Muscle of leg (tissue), 11 donors: ENCODE data around the gene SEMA5A. TPM values are rescaled to one million over a fixed set of nuclear protein-coding genes. Genes with fewer than 3 reads are reported as not detected.
A peak's percentile ranks its signal among the peaks of the same experiment; 100 is the strongest.

Experiments
- DNase-seq: peaks from one replicate; pipeline ENCODE4 v3.0.0; 2013
- H3K27ac ChIP-seq: one replicate; pipeline ENCODE4 v1.5.1; 2013; ENCODE audit warnings: mild to moderate bottlenecking, low read length, control low read depth
- H3K27me3 ChIP-seq: one replicate; pipeline ENCODE4 v1.6.1; 2013; ENCODE audit warnings: low read length; ENCODE audit not compliant: control insufficient read depth, insufficient read depth
- H3K36me3 ChIP-seq: one replicate; pipeline ENCODE4 v1.6.1; 2013; ENCODE audit warnings: low read length; ENCODE audit not compliant: control insufficient read depth, insufficient read depth
- H3K4me1 ChIP-seq: one replicate; pipeline ENCODE4 v1.6.1; 2013; ENCODE audit warnings: low read length; ENCODE audit not compliant: control insufficient read depth, insufficient read depth
- H3K4me3 ChIP-seq: one replicate; pipeline ENCODE4 v1.5.1; 2013; ENCODE audit warnings: low read length, control low read depth
- H3K9me3 ChIP-seq: replicated peaks from 2 replicates; pipeline ENCODE4 v1.6.1; 2013; ENCODE audit warnings: low read depth, low read length; ENCODE audit not compliant: control insufficient read depth
- WGBS: methylation state at CpG from one replicate; pipeline ENCODE4 v1.1.5; 2013; ENCODE audit warnings: missing lambda C conversion rate; ENCODE audit not compliant: insufficient coverage; 5-methylcytosine and 5-hydroxymethylcytosine counted together
- polyA plus RNA-seq, 8 donors: library from polyadenylated mRNA; unstranded; fragments of 120-200 nt; gene quantifications; one replicate each; pipeline versions ENCODE4 v1.2.1 to v1.2.3, GENCODE V29; 2013; ENCODE audit warnings: inconsistent platforms in 1 of 8, low replicate concordance in 1 of 8; ENCODE audit not compliant: insufficient read length in 8 of 8, insufficient read depth in 1 of 8
- total RNA-seq: library from RNA; stranded (reverse); fragments of 120-200 nt; gene quantifications from one replicate; pipeline ENCODE4 v1.2.4, GENCODE V29; 2013

The SEMA5A gene
- total and polyA plus RNA-seq, 9 donors = 25.1 to 53.5 (median 37.3) TPM

GRCh38 chr5:9519537-9519936, 26.3 kb downstream of the SEMA5A start:
- no peaks in the 10 kb centered on the region for H3K9me3 ChIP-seq
- peaks cover 20% of the 10 kb centered on the region for H3K4me1 ChIP-seq
- peaks cover 5% of the 10 kb centered on the region for H3K36me3 ChIP-seq
- H3K27me3 ChIP-seq = no peaks in the 10 kb centered on the region
- DNase-seq = peak; percentile 62
- 14% methylated on average over 1 of the region's 4 CpGs for WGBS
- H3K27ac ChIP-seq = peak overlapping the region; percentile 6
- no peak overlapping the region for H3K4me3 ChIP-seq

GRCh38 chr5:9516591-9516990, 29.3 kb downstream of the SEMA5A start:
- Histone ChIP-seq H3K27ac (no peak overlapping the region), H3K4me1 (peaks cover 25% of the 10 kb centered on the region)
- WGBS = 50% methylated on average over 1 of the region's 5 CpGs

GRCh38 chr5:9515436-9515835, 30.4 kb downstream of the SEMA5A start:
- peak; percentile 80 for DNase-seq
- no CpG with 5 or more reads among the region's 3 CpGs for WGBS

More at GRCh38 chr5:9516591-9516990, 29.3 kb downstream of the SEMA5A start:
- Histone ChIP-seq H3K27me3 (no peaks in the 10 kb centered on the region), H3K4me3 (no peak overlapping the region), H3K36me3 (peaks cover 5% of the 10 kb centered on the region), H3K9me3 (no peaks in the 10 kb centered on the region)
- DNase-seq = no peak

DNA sequence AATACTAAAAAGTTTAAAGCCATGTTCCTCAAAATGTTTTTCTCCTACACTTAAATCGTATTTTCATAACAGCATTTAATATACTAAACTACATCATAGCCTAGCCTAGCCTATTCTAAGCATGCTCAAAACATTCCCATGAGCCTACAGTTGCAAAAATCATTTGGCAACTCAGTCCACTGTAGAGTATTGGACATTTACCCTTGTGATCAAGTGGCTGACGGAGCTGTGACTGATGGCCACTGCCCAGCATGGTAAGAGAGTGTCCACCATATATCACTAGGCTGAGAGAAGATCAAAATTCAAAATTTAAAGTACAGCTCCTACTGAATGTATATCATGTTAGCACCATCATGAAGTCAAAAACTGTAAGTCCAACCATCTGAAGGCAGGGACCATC, 30.9 kb downstream of the SEMA5A start:
- Histone ChIP-seq H3K27ac (peak overlapping the region; percentile 72), H3K4me3 (no peak overlapping the region), H3K36me3 (peaks cover 5% of the 10 kb centered on the region), H3K4me1 (peaks cover 22% of the 10 kb centered on the region), H3K27me3 (no peaks in the 10 kb centered on the region), H3K9me3 (no peaks in the 10 kb centered on the region)
- peak; percentile 44 for DNase-seq
- WGBS = 60% methylated on average over 1 of the region's 2 CpGs

More at GRCh38 chr5:9515436-9515835, 30.4 kb downstream of the SEMA5A start:
- Histone ChIP-seq H3K27ac (peak overlapping the region; percentile 72), H3K4me1 (peaks cover 25% of the 10 kb centered on the region), H3K36me3 (peaks cover 5% of the 10 kb centered on the region), H3K9me3 (no peaks in the 10 kb centered on the region), H3K27me3 (no peaks in the 10 kb centered on the region), H3K4me3 (no peak overlapping the region)

- Histone ChIP-seq H3K36me3 (peaks cover 5% of the 10 kb centered on the region), H3K9me3 (no peaks in the 10 kb centered on the region), H3K27ac (peak overlapping the region; percentile 2), H3K4me1 (peaks cover 20% of the 10 kb centered on the region), H3K27me3 (no peaks in the 10 kb centered on the region), H3K4me3 (no peak overlapping the region)
- 18% methylated on average over 3 of the region's 4 CpGs for WGBS
- peak; percentile 54 for DNase-seq
These were observed 32.0 kb downstream of the SEMA5A start for GRCh38 chr5:9513827-9514226.

GRCh38 chr5:9512457-9512856, 33.4 kb downstream of the SEMA5A start:
- Histone ChIP-seq H3K27ac (no peak overlapping the region), H3K4me1 (peaks cover 25% of the 10 kb centered on the region), H3K27me3 (no peaks in the 10 kb centered on the region), H3K36me3 (peaks cover 9% of the 10 kb centered on the region), H3K4me3 (no peak overlapping the region), H3K9me3 (no peaks in the 10 kb centered on the region)
- WGBS = 27% methylated on average over 2 of the region's 4 CpGs
- peak; percentile 88 for DNase-seq

- no peak overlapping the region for H3K27ac ChIP-seq
- WGBS = no CpG with 5 or more reads among the region's 6 CpGs
- no peaks in the 10 kb centered on the region for H3K9me3 ChIP-seq
- H3K27me3 ChIP-seq = no peaks in the 10 kb centered on the region
- no peak overlapping the region for H3K4me3 ChIP-seq
- DNase-seq = no peak
- peaks cover 9% of the 10 kb centered on the region for H3K4me1 ChIP-seq
- H3K36me3 ChIP-seq = peaks cover 5% of the 10 kb centered on the region
These were observed 37.9 kb downstream of the SEMA5A start for GRCh38 chr5:9507974-9508373.

- Histone ChIP-seq H3K27ac (no peak overlapping the region), H3K36me3 (peaks cover 5% of the 10 kb centered on the region), H3K9me3 (no peaks in the 10 kb centered on the region), H3K27me3 (no peaks in the 10 kb centered on the region), H3K4me1 (peaks cover 20% of the 10 kb centered on the region), H3K4me3 (no peak overlapping the region)
- WGBS = 89% methylated on average over 1 of the region's 2 CpGs
- DNase-seq = no peak
These were observed 40.6 kb downstream of the SEMA5A start for GRCh38 chr5:9505225-9505624.

DNA sequence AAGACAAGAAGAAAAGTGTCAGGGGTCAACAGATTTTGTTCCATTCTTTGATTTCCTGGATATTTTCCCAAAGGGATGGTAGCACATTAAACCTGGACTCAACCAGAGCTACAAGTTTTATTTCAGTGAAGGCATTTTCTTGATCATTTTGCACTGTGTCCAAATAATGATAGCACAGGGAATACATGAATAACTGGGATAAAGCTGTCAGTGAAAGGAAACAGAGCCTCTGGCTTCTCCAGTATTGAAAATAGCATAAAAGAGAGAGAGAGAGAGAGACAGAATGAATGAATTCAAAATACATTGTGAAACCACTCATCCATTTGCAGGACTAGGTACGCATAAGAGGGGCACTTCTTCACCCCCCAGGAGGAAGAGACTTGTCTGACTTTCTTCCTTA, 43.0 kb downstream of the SEMA5A start:
- no peaks in the 10 kb centered on the region for H3K36me3 ChIP-seq
- WGBS = no CpG with 5 or more reads among the region's 1 CpG
- H3K27ac ChIP-seq = no peak overlapping the region
- peak; percentile 35 for DNase-seq
- peaks cover 17% of the 10 kb centered on the region for H3K4me1 ChIP-seq
- no peaks in the 10 kb centered on the region for H3K9me3 ChIP-seq
- no peak overlapping the region for H3K4me3 ChIP-seq
- H3K27me3 ChIP-seq = no peaks in the 10 kb centered on the region

GRCh38 chr5:9502050-9502834, 43.6 kb downstream of the SEMA5A start:
- 75% methylated on average over 1 of the region's 4 CpGs for WGBS
- DNase-seq = peak; percentile 76

More at GRCh38 chr5:9502050-9502834, 43.6 kb downstream of the SEMA5A start:
- no peaks in the 10 kb centered on the region for H3K9me3 ChIP-seq
- H3K4me1 ChIP-seq = peaks cover 17% of the 10 kb centered on the region
- H3K27me3 ChIP-seq = no peaks in the 10 kb centered on the region
- H3K4me3 ChIP-seq = no peak overlapping the region
- no peak overlapping the region for H3K27ac ChIP-seq
- no peaks in the 10 kb centered on the region for H3K36me3 ChIP-seq
